ENCODE data around the gene TMEM129.
A peak's percentile ranks its signal among the peaks of the same experiment; 100 is the strongest.
"Not testable (repeated sequence)": the region's sequence is repeated elsewhere in the genome, so short reads cannot be mapped to it uniquely, and the experiment has no call there.

The TMEM129 gene

GRCh38 chr4:1717129-1718094 is 3.7 kb downstream of the TMEM129 start:
- no peak for DNase-seq

- no peak for DNase-seq
These were observed 4.8 kb downstream of the TMEM129 start for GRCh38 chr4:1716065-1716945.

- DNase-seq, result no peak
These were observed 5.9 kb downstream of the TMEM129 start for GRCh38 chr4:1715002-1715758.

GRCh38 chr4:1714303-1715001 is 6.7 kb downstream of the TMEM129 start:
- no peak for DNase-seq

GRCh38 chr4:1713003-1713851 is 7.9 kb downstream of the TMEM129 start:
- DNase-seq, result no peak

GRCh38 chr4:1712216-1713002 is 8.7 kb downstream of the TMEM129 start, which contains the start of gene SLBP:
SLBP (minus strand) TSS chr4:1712319; CDS start chr4:1712188, 131 bp downstream.
- peak; percentile 96 for DNase-seq

GRCh38 chr4:1711571-1712215 is 9.4 kb downstream of the TMEM129 start:
- DNase-seq, result peak; percentile 39

GRCh38 chr4:1711055-1711570 is 10.0 kb downstream of the TMEM129 start:
- DNase-seq, result no peak

GRCh38 chr4:1708581-1708980 is 12.5 kb downstream of the TMEM129 start:
- DNase-seq, result no peak

- no peak for DNase-seq
These were observed 14.8 kb downstream of the TMEM129 start for GRCh38 chr4:1706358-1706757.

GRCh38 chr4:1705732-1706131 is 15.4 kb downstream of the TMEM129 start:
- DNase-seq, result no peak

GRCh38 chr4:1703867-1704266 is 17.3 kb downstream of the TMEM129 start:
- DNase-seq, result no peak

GRCh38 chr4:1701671-1702070 is 19.5 kb downstream of the TMEM129 start:
- DNase-seq, result not testable (repeated sequence)

- DNase-seq, result no peak
These were observed 25.2 kb downstream of the TMEM129 start for GRCh38 chr4:1695913-1696312.

GRCh38 chr4:1693131-1693896 is 27.8 kb downstream of the TMEM129 start:
- peak; percentile 68 for DNase-seq

GRCh38 chr4:1691737-1692373 is 29.3 kb downstream of the TMEM129 start:
- no peak for DNase-seq

- no peak for DNase-seq
These were observed 30.4 kb downstream of the TMEM129 start for GRCh38 chr4:1690698-1691097.

- DNase-seq, result no peak
These were observed 34.6 kb downstream of the TMEM129 start for GRCh38 chr4:1686440-1687036.

All from EL (cell line).